ENCODE data around the gene SMAD1.
"Not testable (repeated sequence)": the region's sequence is repeated elsewhere in the genome, so short reads cannot be mapped to it uniquely, and the experiment has no call there.

The SMAD1 gene

GRCh38 chr4:145566086-145566708 is 84.5 kb downstream of the SMAD1 start:
- DNase-seq, result no peak

DNA sequence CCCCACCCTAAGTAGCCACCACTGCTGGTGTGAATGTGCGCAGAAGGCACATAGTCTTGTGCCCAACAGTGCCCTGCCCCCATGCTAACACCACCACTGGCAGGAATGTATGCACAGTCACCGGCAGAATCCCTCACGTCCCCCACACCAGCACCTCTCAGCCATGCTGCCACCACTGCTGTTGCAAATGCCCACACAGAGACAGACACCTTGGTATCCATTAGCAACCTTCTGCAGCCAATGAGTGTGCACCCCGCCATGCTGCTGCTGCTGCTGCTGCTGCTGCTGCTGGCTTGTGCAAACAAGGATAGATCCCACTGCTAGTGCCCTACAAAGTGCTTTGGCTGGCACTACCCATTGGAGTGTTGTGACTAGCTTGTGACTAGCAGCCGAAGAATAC is 85.1 kb downstream of the SMAD1 start:
- DNase-seq, result no peak

DNA sequence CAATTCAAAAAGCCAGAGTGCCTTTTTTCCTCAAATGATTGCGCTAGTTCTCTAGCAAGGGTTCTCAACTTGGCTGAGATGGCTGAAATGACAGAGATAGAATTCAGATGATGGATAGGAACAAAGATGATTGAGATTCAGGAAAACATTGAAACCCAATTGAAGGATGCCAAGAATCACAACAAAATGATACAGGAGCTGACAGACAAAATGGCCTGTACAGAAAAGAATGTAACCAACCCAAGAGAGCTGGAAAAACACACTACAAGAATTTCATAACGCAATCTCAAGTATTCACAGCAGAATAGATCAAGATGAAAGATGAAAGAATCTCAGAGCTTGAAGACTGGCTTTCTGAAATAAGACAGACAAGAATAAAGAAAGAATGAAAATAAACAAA is 85.9 kb downstream of the SMAD1 start:
- no peak for DNase-seq

DNA sequence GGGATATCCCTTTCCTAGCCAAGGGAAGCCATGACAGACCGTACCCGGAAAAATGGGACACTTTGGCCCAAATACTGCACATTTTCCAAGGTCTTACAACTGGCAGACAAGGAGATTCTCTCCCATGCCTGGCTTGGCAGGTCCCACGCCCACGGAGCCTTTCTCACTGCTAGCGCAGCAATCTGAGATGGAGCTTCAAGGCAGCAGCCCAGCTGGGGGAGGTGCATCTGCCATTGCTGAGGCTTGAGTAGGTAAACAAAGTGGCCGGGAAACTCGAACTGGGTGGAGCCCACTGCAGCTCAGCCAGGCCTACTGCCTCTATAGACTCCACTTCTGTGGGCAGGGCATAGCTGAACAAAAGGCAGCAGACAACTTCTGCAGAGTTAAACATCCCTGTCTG is 92.9 kb downstream of the SMAD1 start:
- not testable (repeated sequence) for DNase-seq

- no peak for DNase-seq
Measured at GRCh38 chr4:145580906-145581305, 99.3 kb downstream of the SMAD1 start.

GRCh38 chr4:145583191-145584055 is 101.8 kb downstream of the SMAD1 start:
- DNase-seq, result no peak

- no peak for DNase-seq
Measured at GRCh38 chr4:145587088-145587754, 105.6 kb downstream of the SMAD1 start.

- DNase-seq, result not testable (repeated sequence)
Measured at GRCh38 chr4:145589381-145589780, 107.7 kb downstream of the SMAD1 start.

DNA sequence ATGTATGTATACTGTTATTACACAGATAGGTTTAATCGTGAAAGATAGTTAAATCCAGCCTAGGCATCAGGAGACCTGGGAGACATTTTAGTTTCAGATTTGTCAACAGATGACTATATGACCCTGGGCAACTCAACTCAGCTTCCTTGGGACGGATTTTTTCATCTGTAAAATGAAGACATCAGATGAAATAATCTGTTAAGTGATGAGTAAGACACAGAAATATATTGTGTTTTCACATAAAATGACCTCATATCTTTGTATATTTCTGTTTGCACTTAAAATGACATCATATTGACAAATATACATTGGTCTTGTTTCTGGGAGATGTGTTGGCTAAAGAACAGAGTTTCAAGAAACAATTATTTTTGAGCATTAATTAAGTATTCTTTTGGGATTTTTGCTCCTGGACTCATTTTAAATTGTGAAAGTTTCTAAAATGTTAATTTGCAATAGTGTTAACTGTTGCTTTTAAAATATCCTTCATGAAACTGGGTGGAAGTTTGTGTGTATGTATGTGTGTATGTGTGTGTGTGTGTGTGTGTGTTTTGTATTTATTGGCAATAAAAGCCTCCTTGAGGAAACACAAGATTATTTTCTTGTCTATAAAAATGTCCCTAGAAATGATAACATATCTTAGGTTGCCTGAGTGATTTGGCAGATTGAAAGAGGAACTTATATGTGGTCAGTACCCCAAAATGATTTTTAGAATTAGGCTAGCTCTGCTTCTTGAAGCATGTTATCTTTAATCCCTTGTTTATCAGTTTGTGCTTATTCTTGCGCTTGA is 108.5 kb downstream of the SMAD1 start:
- no peak for DNase-seq

DNA sequence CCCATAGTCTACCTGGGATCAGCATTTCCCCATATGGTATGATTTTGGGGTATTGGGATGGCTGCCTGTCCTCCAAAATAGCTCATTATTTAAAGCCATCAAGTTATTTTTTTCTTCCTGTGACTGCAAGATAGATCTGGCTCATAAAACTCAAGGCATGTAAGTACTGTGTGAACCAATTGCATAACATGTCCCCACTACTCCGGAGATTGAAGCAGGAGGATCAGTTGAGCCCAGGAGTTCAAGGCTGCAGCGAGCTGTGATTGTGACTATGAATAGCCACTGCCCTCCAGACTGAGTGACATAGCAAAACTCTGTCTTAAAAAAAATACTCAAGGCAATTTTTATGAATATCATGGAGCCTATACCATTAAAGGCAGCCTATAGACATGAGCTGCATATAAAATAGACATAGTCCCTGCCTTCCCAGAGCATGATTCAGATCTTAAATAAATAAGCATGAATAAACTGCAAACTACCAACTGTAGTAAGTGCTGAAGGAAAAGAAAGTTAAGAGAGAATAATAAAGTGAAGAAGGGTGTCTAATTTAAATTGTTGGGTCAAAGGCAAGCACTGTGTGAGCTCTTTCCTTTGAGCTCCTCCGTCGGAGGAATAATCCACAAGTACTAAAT is 120.6 kb downstream of the SMAD1 start:
- DNase-seq, result no peak

DNA sequence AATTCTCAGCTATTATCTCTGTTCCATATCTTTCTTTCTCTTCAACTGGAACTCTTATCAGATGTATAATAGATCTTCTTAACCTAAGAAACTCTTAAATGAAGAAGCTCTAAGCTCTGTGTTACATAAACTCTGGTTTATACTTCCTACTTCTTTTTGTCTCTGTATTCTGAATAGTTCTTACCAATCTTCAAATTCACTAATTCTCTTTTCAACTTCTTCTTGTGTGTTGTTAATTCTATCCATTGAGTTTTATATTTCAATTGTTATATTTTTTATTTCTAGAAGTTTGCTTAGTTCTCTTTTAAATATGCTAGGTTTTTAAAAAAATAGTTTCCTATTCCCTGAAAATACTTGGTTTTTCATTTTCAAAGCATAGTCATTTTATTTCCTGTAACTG is 124.3 kb downstream of the SMAD1 start:
- DNase-seq, result no peak
